Glutamatergic neuron (in vitro differentiated cells): Measurements from ENCODE around the gene FOSB. TPM values are rescaled to one million over a fixed set of nuclear protein-coding genes. Genes with fewer than 3 reads are reported as not detected.
"Not testable (repeated sequence)": the region's sequence is repeated elsewhere in the genome, so short reads cannot be mapped to it uniquely, and the experiment has no call there.

ENCODE experiments used
- DNase-seq: peaks from one replicate; pipeline ENCODE4 v3.0.0; 2022
- H3K27ac Mint-ChIP-seq: one replicate; pipeline ENCODE4 v1.8.0; 2020; ENCODE audit warnings: mild to moderate bottlenecking, mixed read lengths, inconsistent platforms; ENCODE audit not compliant: unreplicated experiment
- H3K27me3 Mint-ChIP-seq: one replicate; pipeline ENCODE4 v1.8.0; 2020; ENCODE audit warnings: mild to moderate bottlenecking, moderate library complexity, mixed read lengths, inconsistent platforms; ENCODE audit not compliant: unreplicated experiment
- H3K36me3 Mint-ChIP-seq: one replicate; pipeline ENCODE4 v1.8.0; 2020; ENCODE audit warnings: mild to moderate bottlenecking, mixed read lengths, inconsistent platforms; ENCODE audit not compliant: unreplicated experiment
- H3K4me1 Mint-ChIP-seq: one replicate; pipeline ENCODE4 v1.8.0; 2020; ENCODE audit warnings: mild to moderate bottlenecking, low read depth, mixed read lengths, inconsistent platforms; ENCODE audit not compliant: unreplicated experiment
- H3K4me3 Mint-ChIP-seq: one replicate; pipeline ENCODE4 v1.8.0; 2020; ENCODE audit warnings: mild to moderate bottlenecking, mixed read lengths, inconsistent platforms; ENCODE audit not compliant: unreplicated experiment
- H3K9me3 Mint-ChIP-seq: one replicate; pipeline ENCODE4 v1.8.0; 2020; ENCODE audit warnings: mild to moderate bottlenecking, moderate library complexity, mixed read lengths, inconsistent platforms; ENCODE audit not compliant: unreplicated experiment
- total RNA-seq: library from RNA; stranded (reverse); fragmentation: NEBNext Ultra II Directional; extraction: Animal tissue kit (Norgen Biotek cat#: 25700); gene quantifications from one replicate; pipeline ENCODE4 v1.2.1, GENCODE V29; 2021; ENCODE audit not compliant: unreplicated experiment
- TF ChIP-seq, protein P1 (sequence below): fragments of 200-600 bp; sonication (generic); IDR thresholded peaks from one replicate; pipeline ENCODE4 v1.5.0; 2021; ENCODE audit not compliant: partially characterized antibody, unreplicated experiment

The FOSB gene
- total RNA-seq, 1 donor from 2014 or later: not detected

DNA sequence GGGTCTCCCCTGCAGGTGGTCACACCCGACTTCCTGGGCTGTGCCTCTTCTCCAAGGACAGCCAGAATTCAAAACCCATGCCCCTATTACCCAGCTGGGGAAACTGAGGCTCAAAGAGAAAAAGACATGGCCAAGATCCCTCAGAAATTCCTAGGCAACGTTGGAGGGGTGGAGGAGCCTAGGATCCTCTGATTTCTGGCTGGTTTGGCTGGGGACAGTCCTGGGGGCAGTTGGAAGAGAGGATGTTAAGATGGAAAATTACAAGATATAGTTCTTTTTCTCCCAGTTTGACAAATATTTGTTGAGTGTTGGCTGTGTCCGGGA is 41.9 kb downstream of the FOSB start:
- peak overlapping the region; percentile 98 for H3K4me3 Mint-ChIP-seq
- no peak for DNase-seq
- H3K4me1 Mint-ChIP-seq: peaks cover 5% of the 10 kb centered on the region
- H3K9me3 Mint-ChIP-seq: peaks cover 4% of the 10 kb centered on the region
- H3K36me3 Mint-ChIP-seq: no peaks in the 10 kb centered on the region
- H3K27me3 Mint-ChIP-seq: peaks cover 8% of the 10 kb centered on the region
- TF ChIP-seq, protein P1, sequence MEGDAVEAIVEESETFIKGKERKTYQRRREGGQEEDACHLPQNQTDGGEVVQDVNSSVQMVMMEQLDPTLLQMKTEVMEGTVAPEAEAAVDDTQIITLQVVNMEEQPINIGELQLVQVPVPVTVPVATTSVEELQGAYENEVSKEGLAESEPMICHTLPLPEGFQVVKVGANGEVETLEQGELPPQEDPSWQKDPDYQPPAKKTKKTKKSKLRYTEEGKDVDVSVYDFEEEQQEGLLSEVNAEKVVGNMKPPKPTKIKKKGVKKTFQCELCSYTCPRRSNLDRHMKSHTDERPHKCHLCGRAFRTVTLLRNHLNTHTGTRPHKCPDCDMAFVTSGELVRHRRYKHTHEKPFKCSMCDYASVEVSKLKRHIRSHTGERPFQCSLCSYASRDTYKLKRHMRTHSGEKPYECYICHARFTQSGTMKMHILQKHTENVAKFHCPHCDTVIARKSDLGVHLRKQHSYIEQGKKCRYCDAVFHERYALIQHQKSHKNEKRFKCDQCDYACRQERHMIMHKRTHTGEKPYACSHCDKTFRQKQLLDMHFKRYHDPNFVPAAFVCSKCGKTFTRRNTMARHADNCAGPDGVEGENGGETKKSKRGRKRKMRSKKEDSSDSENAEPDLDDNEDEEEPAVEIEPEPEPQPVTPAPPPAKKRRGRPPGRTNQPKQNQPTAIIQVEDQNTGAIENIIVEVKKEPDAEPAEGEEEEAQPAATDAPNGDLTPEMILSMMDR: no peak
- H3K27ac Mint-ChIP-seq: peak overlapping the region; percentile 10

- not testable (repeated sequence) for DNase-seq, H3K9me3 Mint-ChIP-seq, H3K4me3 Mint-ChIP-seq, H3K36me3 Mint-ChIP-seq, H3K27me3 Mint-ChIP-seq, H3K27ac Mint-ChIP-seq, H3K4me1 Mint-ChIP-seq
These were observed 42.6 kb downstream of the FOSB start for GRCh38 chr19:45510352-45510751.

DNA sequence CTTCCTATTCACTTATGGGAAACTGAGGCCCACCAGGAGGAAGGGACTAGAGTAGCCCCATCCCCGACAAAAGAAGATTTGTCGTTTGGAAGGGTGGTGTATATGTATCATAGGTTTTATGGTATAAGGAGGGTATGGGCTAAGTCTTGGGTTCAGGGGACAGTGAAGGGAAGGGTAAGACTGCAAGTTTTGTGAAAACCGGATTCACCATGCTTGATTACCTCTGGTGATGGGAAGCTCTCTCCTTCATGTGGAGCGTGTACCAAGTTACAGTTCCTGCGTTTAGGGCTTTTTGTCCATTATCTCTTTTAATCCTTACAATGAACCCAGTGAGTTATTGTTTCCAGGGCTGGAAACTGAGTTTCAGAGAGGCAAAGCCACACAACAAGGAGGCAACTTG is 43.3 kb downstream of the FOSB start:
- TF ChIP-seq, protein P1: no peak
- peaks cover 5% of the 10 kb centered on the region for H3K4me1 Mint-ChIP-seq
- H3K4me3 Mint-ChIP-seq: no peak overlapping the region
- no peaks in the 10 kb centered on the region for H3K36me3 Mint-ChIP-seq
- H3K27ac Mint-ChIP-seq: no peak overlapping the region
- peaks cover 8% of the 10 kb centered on the region for H3K27me3 Mint-ChIP-seq
- DNase-seq: no peak
- peaks cover 4% of the 10 kb centered on the region for H3K9me3 Mint-ChIP-seq

DNA sequence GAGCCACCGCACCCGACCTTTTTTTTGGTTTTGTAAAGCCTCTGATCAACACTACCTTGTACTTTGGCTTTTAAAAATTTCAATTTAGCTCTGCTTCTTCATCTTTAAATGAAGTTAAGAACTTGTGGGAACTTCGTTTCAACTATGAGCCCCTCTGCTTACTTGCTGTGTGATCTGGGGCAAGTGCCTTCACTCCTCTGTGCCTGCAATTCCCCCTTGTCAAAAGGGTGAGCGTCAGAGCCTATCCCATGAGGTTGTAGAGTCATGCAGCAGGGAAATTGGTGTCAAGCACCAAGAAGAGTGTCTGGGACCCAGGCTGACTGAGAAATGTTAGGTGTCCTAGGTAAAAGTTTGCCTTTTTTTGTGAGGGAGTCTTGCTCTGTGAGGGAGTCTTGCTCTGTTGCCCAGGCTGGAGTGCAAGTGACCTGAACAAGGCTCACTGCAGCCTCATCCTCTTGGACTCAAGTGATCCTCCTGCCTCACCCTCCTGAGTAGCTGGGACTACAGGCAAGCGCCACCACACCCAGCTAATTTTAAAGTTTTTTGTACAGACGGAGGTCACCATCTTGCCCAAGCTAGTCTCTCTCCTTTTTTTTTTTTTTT is 45.2 kb downstream of the FOSB start:
- H3K36me3 Mint-ChIP-seq: no peaks in the 10 kb centered on the region
- DNase-seq: no peak
- H3K4me3 Mint-ChIP-seq: no peak overlapping the region
- peaks cover 3% of the 10 kb centered on the region for H3K27me3 Mint-ChIP-seq
- peaks cover 3% of the 10 kb centered on the region for H3K9me3 Mint-ChIP-seq
- H3K27ac Mint-ChIP-seq: no peak overlapping the region
- peaks cover 10% of the 10 kb centered on the region for H3K4me1 Mint-ChIP-seq
- TF ChIP-seq, protein P1: no peak

DNA sequence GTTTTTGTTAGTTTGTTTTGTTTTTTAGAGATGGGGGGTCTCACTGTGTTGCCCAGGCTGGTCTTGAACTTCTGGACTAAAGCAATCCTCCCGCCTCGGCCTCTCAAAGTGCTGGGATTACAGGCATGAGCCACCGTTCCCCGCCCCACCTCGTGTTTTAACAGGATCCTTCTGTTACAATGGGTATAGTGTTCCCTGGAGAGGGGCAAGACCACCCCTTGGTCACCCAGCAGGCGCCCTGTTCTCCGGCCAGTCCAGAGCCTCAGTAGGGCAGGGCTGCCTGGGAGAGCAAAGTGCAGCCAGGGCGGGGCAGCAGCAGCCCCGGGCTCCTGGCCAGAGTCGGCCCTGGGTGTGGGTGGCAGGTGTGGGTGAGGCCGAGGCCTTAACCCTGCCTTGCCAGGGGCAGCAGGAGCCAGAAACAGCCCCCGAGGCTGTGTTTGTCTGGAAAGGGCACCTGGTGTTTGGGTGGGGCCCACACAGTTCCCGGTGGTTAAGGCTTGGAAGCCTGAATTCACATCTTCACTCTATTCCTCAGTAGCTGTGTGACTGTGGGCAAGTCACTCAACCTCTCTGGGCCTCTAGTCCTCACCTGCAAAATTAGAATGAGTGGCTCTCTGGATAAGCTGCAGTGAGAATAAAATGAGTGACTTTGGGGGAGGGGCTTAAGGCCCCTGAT is 46.7 kb downstream of the FOSB start:
- no peaks in the 10 kb centered on the region for H3K36me3 Mint-ChIP-seq
- peaks cover 6% of the 10 kb centered on the region for H3K9me3 Mint-ChIP-seq
- TF ChIP-seq, protein P1: no peak
- no peak overlapping the region for H3K4me3 Mint-ChIP-seq
- DNase-seq: no peak
- peaks cover 3% of the 10 kb centered on the region for H3K27me3 Mint-ChIP-seq
- H3K27ac Mint-ChIP-seq: no peak overlapping the region
- H3K4me1 Mint-ChIP-seq: peaks cover 10% of the 10 kb centered on the region
